ENCODE measurements around the gene PRAMEF33. TPM values are rescaled to one million over a fixed set of nuclear protein-coding genes. Genes with fewer than 3 reads are reported as not detected.
"Not testable (repeated sequence)": the region's sequence is repeated elsewhere in the genome, so short reads cannot be mapped to it uniquely, and the experiment has no call there.

Gene PRAMEF33, protein sequence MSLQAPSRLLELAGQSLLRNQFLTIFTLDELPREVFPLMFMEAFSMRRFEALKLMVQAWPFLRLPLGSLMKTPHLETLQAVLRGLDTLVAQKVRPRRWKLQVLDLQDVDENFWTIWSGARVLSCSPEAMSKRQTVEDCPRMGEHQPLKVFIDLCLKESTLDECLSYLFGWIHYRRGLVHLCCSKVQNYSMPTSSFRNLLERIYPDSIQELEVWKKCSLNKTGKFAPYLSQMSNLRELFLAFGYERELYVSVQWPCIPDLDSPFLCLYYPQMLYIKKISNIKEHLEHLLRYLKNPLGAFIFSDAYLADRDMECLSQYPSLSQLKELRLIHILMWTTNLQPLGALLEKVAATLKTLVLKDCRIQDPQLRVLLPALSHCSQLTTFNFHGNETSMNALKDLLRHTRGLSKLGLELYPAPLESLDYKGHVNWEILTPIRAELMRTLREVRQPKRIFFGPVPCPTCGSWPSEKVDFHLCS
- not detected for total RNA-seq

DNA sequence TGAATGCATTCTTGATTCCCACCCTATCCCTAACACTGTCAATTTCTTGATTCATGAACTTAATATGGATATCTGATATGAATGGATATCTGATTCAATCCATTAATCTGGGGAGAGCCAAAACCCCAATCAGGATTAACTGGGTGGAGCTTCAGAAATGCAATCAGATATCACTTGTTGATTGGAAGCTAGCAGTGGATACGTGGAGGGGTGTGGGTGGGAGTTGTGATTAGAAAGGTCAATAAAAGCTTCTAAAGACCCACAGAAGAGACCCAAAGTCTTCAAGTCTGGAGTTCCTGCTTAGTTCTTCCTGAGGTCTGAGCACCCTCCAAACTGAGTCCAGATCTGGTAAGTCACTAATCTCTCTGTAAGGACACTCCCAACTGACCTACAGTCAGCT, at the start of gene PRAMEF33:
Gene PRAMEF33, plus strand, starts transcription at position 301 of the 400 bp plus-strand sequence. CDS start 2,416 bp downstream, outside the sequence.
- not testable (repeated sequence) for H3K9me3 ChIP-seq, H3K36me3 ChIP-seq, H3K4me3 ChIP-seq, H3K27ac ChIP-seq, H3K27me3 ChIP-seq, DNase-seq, H3K4me1 ChIP-seq

DNA sequence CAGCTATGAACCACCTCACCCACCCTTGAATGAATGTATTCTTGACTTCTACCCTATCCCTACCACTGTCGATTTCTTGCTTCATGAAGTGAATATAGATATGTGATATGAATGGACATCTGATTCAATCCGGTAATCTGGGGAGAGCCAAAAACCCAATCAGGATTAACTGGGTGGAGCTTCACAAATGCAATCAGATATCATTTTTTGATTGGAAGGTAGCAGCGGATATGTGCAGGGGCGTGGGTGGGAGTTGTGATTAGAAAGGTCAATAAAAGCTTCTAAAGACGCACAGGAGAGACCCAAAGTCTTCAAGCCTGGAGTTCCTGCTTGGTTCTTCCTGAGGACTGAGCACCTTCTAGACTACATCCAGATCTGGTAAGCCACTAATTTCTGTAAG, 49.4 kb upstream of the PRAMEF33 start, which contains the start of gene PRAMEF5:
Gene PRAMEF5, plus strand, starts transcription at position 301 of the 400 bp plus-strand sequence. CDS start 5,071 bp downstream, outside the sequence.
- DNase-seq, H3K4me3 ChIP-seq, H3K4me1 ChIP-seq, H3K27me3 ChIP-seq, H3K36me3 ChIP-seq, H3K27ac ChIP-seq, H3K9me3 ChIP-seq: not testable (repeated sequence)

DNA sequence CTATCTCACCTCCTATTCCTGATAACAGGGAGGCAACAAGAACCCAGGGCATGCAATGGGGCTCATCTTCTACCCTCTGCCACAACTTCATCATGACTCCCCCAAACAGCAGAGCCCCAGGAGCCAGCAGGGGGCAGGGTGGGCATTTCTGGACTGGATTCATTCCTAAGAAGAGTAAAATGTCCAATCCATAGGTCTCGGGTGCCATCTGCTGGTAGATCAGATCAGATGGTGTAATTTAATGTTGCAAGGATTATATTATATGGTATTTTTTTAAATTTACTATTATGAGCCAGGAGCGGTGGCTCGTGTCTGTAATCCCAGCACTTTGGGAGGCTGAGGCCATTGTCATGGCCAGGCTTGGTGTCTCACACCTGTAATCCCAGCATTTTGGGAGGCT, 38.2 kb upstream of the PRAMEF33 start:
- not testable (repeated sequence) for H3K9me3 ChIP-seq, DNase-seq, H3K4me3 ChIP-seq, H3K36me3 ChIP-seq, H3K27ac ChIP-seq, H3K27me3 ChIP-seq, H3K4me1 ChIP-seq

DNA sequence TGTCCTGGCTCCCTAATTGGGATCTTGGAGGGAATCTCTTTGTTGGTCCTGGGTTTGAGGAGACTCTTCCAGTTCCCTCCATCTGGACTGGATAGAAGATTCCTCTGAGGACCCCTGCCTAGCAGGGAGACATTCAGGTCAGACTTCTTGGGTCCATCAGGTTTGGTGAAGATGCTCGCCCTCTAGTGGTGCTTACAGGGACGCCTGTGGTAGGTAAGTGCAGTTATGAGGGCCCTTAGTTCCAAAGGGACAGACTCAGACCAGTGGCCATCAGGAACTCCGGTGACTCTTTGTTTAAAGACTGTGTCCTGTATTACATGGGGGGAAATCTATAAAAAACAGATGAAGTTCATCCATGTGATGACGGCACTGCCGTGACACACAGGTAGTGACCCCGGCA, 26.3 kb upstream of the PRAMEF33 start:
- H3K27me3 ChIP-seq, H3K9me3 ChIP-seq, H3K27ac ChIP-seq, DNase-seq, H3K36me3 ChIP-seq, H3K4me1 ChIP-seq, H3K4me3 ChIP-seq: not testable (repeated sequence)

DNA sequence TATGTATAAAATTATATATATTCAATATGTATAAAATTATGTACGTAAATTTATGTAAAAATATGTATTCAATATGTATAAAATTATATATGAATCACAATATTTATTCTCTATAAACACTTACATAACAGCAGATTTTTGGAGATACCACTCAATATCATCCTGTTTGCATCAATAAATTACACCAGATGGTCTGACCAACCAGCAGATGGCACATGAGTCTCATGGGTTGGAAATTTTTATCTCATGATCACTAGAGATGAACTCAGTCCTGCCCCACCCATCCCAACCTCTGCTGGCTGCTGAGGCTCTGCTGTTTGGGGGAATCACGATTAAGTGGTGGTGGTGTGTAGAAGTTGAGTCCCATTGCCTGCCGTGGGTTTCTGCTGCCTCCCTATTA, 23.7 kb upstream of the PRAMEF33 start:
- H3K27ac ChIP-seq, H3K9me3 ChIP-seq, H3K4me3 ChIP-seq, H3K4me1 ChIP-seq, H3K36me3 ChIP-seq, H3K27me3 ChIP-seq, DNase-seq: not testable (repeated sequence)

DNA sequence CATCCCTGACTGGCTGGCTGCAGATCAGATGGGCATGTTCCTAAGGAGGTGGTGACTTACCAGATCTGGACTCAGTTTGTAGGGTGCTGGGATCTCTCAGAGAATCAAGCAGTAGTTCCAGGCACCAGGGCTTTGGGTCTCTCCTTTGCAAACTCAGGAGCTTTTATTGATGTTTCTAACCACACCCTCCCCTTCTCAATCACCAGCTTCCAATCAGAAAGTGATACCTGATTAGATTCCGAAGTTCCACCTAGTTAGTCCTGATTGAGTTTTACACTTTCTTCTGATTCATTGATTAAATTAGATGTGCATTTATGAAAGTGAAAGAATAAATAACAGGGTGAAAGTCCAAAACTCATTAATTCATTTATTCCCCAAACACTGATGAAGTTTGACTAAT, 18.3 kb upstream of the PRAMEF33 start, which contains the start of gene PRAMEF8:
Gene PRAMEF8, minus strand, starts transcription at position 101 of the 400 bp plus-strand sequence. CDS start 1,046 bp downstream, outside the sequence.
- not testable (repeated sequence) for H3K27ac ChIP-seq, H3K4me3 ChIP-seq, DNase-seq

DNA sequence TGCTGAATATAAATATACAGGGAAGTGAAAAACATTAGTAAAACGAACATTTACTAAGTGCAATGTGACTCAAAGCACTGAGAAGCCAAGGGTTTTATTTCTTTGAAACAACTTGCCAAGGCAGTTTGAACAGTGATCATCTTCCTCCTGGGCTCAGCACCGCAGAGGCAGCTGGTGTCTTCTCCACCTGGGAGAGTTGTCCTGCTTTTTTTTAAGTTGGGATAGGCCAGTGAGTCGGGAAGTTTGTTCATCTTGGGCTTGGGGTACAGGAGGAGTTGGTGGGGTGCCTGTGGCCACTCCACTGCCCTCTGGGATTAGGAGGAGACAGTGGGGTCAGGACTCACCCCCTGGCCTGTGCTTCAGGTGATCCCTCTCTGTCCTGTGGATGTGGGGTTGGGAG, 14.3 kb upstream of the PRAMEF33 start:
- not testable (repeated sequence) for DNase-seq, H3K36me3 ChIP-seq, H3K4me3 ChIP-seq, H3K27me3 ChIP-seq, H3K9me3 ChIP-seq, H3K4me1 ChIP-seq, H3K27ac ChIP-seq

More for the DNA sequence above, 18.3 kb upstream of the PRAMEF33 start, which contains the start of gene PRAMEF8:
- H3K9me3 ChIP-seq, H3K4me1 ChIP-seq, H3K36me3 ChIP-seq, H3K27me3 ChIP-seq: not testable (repeated sequence)

DNA sequence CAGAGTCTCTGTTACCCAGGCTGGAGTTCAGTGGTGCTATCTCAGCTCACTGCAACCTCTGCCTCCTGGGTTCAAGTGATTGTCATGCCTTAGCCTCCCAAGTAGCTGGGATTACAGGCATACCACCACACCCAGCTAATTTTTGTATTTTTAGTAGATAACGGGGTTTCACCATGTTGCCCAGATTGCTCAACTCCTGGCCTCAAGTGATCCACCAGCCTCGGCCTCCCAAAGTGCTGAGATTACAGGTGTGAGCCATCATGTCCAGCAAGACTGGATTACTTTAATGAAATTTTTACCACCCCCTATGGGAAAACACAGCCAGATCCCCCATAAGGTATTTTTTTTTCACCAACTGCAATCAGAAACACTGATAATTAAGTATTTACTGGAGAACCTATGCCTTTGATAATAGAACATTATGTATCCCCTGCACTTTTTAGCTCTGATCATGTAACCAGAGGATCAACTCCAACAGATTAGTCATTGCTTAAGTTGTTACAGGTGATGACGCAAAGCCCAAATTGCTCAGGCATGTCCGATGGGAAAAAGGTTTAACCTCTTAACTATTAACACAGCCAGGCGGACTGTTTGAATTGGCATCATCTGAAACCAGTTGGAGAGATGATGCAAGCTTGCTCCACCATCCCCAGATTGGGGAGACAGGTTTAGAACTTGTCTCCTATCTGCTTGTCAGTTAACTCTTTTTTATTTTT, 6.0 kb upstream of the PRAMEF33 start:
- H3K36me3 ChIP-seq, H3K27ac ChIP-seq, H3K4me1 ChIP-seq, H3K9me3 ChIP-seq, H3K4me3 ChIP-seq, H3K27me3 ChIP-seq, DNase-seq: not testable (repeated sequence)

DNA sequence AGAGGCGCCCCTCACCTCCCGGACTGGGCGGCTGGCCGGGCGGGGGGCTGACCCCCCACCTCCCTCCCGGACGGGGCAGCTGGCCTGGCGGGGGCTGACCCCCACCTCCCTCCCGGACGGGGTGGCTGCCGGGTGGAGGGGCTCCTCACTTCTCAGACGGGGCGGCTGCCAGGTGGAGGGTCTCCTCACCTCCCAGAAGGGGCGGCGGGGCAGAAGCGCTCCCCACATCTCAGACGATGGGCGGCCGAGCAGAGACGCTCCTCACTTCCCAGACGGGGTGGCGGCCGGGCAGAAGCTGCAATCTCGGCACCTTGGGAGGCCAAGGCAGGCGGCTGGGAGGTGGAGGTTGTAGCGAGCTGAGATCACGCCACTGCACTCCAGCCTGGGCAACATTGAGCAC, 4.6 kb upstream of the PRAMEF33 start:
- not testable (repeated sequence) for H3K4me1 ChIP-seq, H3K27me3 ChIP-seq, H3K9me3 ChIP-seq, H3K4me3 ChIP-seq, H3K27ac ChIP-seq, DNase-seq, H3K36me3 ChIP-seq

DNA sequence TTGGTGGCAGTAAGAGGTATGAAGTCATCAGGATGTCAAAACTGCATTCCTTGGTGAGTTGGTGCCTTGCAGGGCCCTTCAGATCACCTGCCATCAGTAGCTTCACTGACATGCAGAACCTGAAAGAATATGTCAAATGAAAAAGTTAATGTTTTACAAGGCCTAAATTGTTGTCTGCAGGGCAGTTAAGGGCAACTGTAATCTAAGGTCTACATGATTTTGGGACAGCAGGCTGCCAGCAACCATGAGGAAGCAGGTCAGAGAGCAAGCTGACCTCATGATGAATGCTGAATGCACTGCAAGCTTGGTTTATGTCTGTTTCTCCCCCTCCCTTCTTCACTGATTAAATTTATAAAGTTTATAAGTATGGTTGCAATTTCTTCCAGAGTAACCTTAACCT, 1.1 kb upstream of the PRAMEF33 start:
- not testable (repeated sequence) for H3K9me3 ChIP-seq, H3K36me3 ChIP-seq, H3K27me3 ChIP-seq, DNase-seq, H3K4me1 ChIP-seq, H3K27ac ChIP-seq, H3K4me3 ChIP-seq

DNA sequence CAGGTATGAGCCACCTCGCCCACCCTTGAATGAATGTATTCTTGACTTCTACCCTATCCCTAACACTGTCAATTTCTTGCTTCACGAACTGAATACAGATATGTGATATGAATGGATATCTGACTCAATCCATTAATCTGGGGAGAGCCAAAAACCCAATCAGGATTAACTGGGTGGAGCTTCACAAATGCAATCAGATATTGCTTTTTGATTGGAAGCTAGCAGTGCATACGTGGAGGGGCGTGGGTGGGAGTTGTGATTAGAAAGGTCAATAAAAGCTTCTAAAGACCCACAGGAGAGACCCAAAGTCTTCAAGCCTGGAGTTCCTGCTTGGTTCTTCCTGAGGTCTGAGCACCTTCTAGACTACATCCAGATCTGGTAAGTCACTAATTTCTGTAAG, 11.9 kb downstream of the PRAMEF33 start, which contains the start of gene PRAMEF15:
Gene PRAMEF15, plus strand, starts transcription at position 301 of the 400 bp plus-strand sequence. CDS start 2,827 bp downstream, outside the sequence.
- H3K4me3 ChIP-seq, H3K27ac ChIP-seq, H3K4me1 ChIP-seq, H3K36me3 ChIP-seq, DNase-seq, H3K27me3 ChIP-seq, H3K9me3 ChIP-seq: not testable (repeated sequence)

DNA sequence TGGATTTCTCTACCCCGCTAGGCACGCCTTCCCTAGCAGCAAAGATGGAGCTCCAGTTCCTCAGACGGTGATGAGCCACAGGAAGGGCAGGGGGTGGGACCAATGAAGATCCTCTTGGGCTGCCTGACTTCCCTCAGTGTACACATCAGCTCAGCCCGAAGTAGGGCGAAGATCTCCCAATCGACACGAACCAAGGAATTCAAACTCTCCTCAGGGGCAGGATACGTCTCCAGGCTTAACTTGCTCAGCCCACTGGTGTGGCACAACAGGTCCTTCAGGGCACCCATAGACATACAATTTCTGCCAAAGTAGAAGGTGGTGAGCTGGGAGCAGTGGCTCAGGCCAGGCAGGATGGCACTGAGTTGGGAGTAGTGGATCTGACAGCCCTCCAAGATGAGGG, 39.2 kb downstream of the PRAMEF33 start:
- not testable (repeated sequence) for H3K4me3 ChIP-seq, H3K9me3 ChIP-seq, H3K4me1 ChIP-seq, H3K27ac ChIP-seq, DNase-seq, H3K36me3 ChIP-seq, H3K27me3 ChIP-seq

DNA sequence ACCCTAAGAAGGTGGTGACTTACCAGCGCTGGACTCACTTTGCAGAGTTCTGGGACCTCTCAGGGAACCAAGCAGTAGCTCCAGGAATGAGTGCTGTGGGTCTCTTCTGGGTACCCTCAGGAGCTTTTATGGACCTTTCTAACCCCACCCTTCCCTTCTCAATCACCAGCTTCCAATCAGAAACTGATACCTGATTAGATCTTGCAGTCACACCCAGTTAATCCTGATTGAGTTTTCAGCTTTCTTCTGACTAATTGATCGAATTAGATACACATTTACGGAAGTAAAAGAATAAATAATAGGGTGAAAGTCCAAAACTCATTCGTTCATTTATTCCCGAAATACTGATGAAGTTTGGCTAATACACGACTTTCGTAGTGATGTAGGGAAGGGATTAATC, 43.7 kb downstream of the PRAMEF33 start, which contains the start of gene PRAMEF14:
Gene PRAMEF14, minus strand, starts transcription at position 101 of the 400 bp plus-strand sequence. CDS start 1,820 bp downstream, outside the sequence.
- DNase-seq, H3K27ac ChIP-seq, H3K27me3 ChIP-seq, H3K36me3 ChIP-seq, H3K4me3 ChIP-seq, H3K4me1 ChIP-seq, H3K9me3 ChIP-seq: not testable (repeated sequence)

DNA sequence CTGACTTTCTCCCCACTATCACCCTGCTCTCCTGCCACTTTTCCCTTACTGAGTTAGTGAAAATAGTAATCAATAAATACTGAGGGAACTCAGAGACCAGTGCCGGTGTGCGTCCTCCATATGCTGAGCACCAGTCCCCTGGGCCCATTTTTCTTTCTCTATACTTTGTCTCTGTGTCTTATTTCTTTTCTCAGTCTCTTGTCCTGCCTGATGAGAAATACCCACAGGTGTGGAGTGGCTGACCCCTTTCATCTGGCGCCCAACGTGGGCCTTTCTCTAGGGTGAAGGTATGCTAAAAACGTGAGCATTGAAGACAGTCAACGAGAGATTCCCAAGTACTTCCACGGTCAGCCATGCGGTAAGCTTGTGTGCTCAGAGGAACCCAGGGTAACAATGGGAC, 50.1 kb downstream of the PRAMEF33 start:
- H3K27me3 ChIP-seq, H3K4me3 ChIP-seq, H3K27ac ChIP-seq, H3K9me3 ChIP-seq, DNase-seq, H3K36me3 ChIP-seq, H3K4me1 ChIP-seq: not testable (repeated sequence)

DNA sequence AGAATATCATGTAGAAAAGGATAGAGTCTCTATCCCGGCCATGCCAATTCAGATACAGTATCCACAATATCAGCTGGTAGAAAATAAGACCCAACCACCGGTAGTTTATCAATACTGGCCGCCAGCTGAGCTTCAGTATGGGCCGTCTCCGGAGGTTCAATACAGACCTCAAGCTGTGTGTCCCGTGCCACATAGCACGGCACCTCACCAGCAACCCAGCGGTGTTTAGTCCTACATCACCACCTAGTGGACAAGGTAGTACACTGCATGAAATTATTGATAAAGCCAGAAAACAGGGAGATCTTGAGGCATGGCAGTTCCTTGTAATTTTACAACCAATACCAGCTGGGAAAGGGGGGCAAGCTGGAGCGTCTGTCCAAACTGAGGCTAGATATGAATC, 51.1 kb downstream of the PRAMEF33 start:
- H3K36me3 ChIP-seq, H3K27me3 ChIP-seq, H3K9me3 ChIP-seq, H3K27ac ChIP-seq, DNase-seq, H3K4me3 ChIP-seq, H3K4me1 ChIP-seq: not testable (repeated sequence)
